PC-9 (cell line): ENCODE data around the gene FGF14. TPM values are rescaled to one million over a fixed set of nuclear protein-coding genes. Genes with fewer than 3 reads are reported as not detected.

Experiments
- BruUV-seq: library from RNA; stranded (reverse); fragments of 400-500 nt; replicated peaks from 2 replicates; lab custom pipeline; 2021; lab: Mats Ljungman, UMichigan
- CTCF ChIA-PET: fragments of 300-600 bp; sonication (Branson Sonifier 250); formaldehyde crosslinking; loops from one replicate; lab custom pipeline; 2022; ENCODE audit warnings: antibody characterized with exemption; lab: Charles Lee
- POLR2A ChIA-PET: fragments of 300-600 bp; sonication (Branson Sonifier 250); formaldehyde crosslinking; loops from one replicate; lab custom pipeline; 2022; ENCODE audit warnings: antibody characterized with exemption; ENCODE audit not compliant: unreplicated experiment; lab: Charles Lee
- DNase-seq, 2 experiments: peaks; one replicate each; pipeline versions ENCODE4 v3.0.0 to v3.0.0-alpha.2; 2015 to 2022; ENCODE audit warnings: mixed read lengths in 1 of 2
- H2AFZ ChIP-seq: fragments of 200-600 bp; sonication (generic); 2 replicates; pipeline ENCODE4 v1.8.1; 2017; ENCODE audit warnings: antibody characterized with exemption
- H3F3A ChIP-seq: fragments of 200-600 bp; sonication (generic); 2 replicates; pipeline ENCODE4 v1.8.1; 2017; ENCODE audit warnings: antibody characterized with exemption, mild to moderate bottlenecking, low read depth; ENCODE audit not compliant: insufficient read depth
- H3K27ac ChIP-seq: fragments of 200-600 bp; sonication (generic); 2 replicates; pipeline ENCODE4 v1.6.1; 2016; ENCODE audit warnings: mixed run types
- H3K27me3 ChIP-seq: fragments of 200-600 bp; sonication (generic); 2 replicates; pipeline ENCODE4 v1.6.1; 2016; ENCODE audit warnings: low read depth, mixed run types; ENCODE audit not compliant: insufficient read depth
- H3K36me3 ChIP-seq: fragments of 200-600 bp; sonication (generic); 2 replicates; pipeline ENCODE4 v1.6.1; 2016; ENCODE audit warnings: low read depth, mixed run types
- H3K4me1 ChIP-seq: fragments of 200-600 bp; sonication (generic); replicated peaks from 2 replicates; pipeline ENCODE4 v1.6.1; 2016; ENCODE audit warnings: mixed run types; ENCODE audit not compliant: insufficient read depth
- H3K4me2 ChIP-seq: fragments of 200-600 bp; sonication (generic); 2 replicates; pipeline ENCODE4 v1.6.1; 2017; ENCODE audit warnings: mixed run types
- H3K4me3 ChIP-seq: fragments of 200-600 bp; sonication (generic); 2 replicates; pipeline ENCODE4 v1.6.1; 2016; ENCODE audit warnings: mixed run types
- H3K79me2 ChIP-seq: fragments of 200-600 bp; sonication (generic); 2 replicates; pipeline ENCODE4 v1.6.1; 2017; ENCODE audit warnings: low read depth, mixed run types
- H3K9me2 ChIP-seq: fragments of 200-600 bp; sonication (generic); 2 replicates; pipeline ENCODE4 v1.8.1; 2017; ENCODE audit warnings: mild to moderate bottlenecking; ENCODE audit not compliant: insufficient read depth
- H3K9me3 ChIP-seq: fragments of 200-600 bp; sonication (generic); 2 replicates; pipeline ENCODE4 v1.8.1; 2016; ENCODE audit warnings: low read depth; ENCODE audit not compliant: insufficient read depth
- H4K20me1 ChIP-seq: fragments of 200-600 bp; sonication (generic); 2 replicates; pipeline ENCODE4 v1.8.1; 2017; ENCODE audit not compliant: insufficient read depth
- EZH2 ChIP-seq: fragments of 200-600 bp; sonication (generic); IDR thresholded peaks from 2 replicates; pipeline ENCODE4 v1.8.0; 2017; ENCODE audit warnings: antibody characterized with exemption, low read depth
- intact Hi-C: fragments of 100-400 bp; cut with micrococcal nuclease; formaldehyde crosslinking; loops from one replicate; pipeline ENCODE4 v1.10.0; 2022; ENCODE audit not compliant: unreplicated experiment
- total RNA-seq: library from RNA; stranded (reverse); gene quantifications from 2 replicates; pipeline ENCODE4 v1.2.3, GENCODE V29; 2021
- TF ChIP-seq, protein P1 (sequence below): fragments of 200-600 bp; sonication (generic); conservative IDR thresholded peaks from 2 replicates; pipeline ENCODE4 v1.6.1; 2017; ENCODE audit warnings: mixed run types, antibody characterized with exemption, mild to moderate bottlenecking, moderate library complexity

The FGF14 gene
- total RNA-seq, 1 experiment from 2014 or later: not detected

DNA sequence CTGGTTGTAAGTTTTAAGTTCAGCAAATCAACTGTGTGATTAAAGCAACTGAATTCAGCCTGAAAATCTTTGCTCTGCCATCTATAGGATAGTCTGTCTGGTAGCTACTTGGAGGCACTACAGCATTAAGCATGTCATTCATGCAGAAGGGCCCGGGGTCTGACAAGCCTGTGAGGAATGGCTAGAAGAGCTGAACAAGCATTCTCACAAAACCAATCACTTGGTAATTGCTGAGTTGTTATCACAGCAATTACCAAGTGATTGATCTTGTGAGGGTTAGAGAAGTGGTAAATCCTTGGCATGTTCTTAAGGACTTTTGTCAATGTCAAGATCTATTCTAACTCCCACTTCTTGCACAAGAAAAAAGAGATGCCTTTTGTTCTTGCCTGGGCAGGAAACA lies 356.1 kb downstream of the FGF14 start:
- Histone ChIP-seq H2AFZ (no peak overlapping the region), H3K4me1 (no peaks in the 10 kb centered on the region), H3K4me2 (no peak overlapping the region), H3F3A (no peaks in the 10 kb centered on the region), H3K27me3 (no peaks in the 10 kb centered on the region), H3K79me2 (no peaks in the 10 kb centered on the region), H3K27ac (no peak overlapping the region), H3K9me2 (no peaks in the 10 kb centered on the region), H3K36me3 (no peaks in the 10 kb centered on the region), H3K9me3 (no peaks in the 10 kb centered on the region), H4K20me1 (no peaks in the 10 kb centered on the region), H3K4me3 (no peak overlapping the region)
- TF ChIP-seq, protein P1, sequence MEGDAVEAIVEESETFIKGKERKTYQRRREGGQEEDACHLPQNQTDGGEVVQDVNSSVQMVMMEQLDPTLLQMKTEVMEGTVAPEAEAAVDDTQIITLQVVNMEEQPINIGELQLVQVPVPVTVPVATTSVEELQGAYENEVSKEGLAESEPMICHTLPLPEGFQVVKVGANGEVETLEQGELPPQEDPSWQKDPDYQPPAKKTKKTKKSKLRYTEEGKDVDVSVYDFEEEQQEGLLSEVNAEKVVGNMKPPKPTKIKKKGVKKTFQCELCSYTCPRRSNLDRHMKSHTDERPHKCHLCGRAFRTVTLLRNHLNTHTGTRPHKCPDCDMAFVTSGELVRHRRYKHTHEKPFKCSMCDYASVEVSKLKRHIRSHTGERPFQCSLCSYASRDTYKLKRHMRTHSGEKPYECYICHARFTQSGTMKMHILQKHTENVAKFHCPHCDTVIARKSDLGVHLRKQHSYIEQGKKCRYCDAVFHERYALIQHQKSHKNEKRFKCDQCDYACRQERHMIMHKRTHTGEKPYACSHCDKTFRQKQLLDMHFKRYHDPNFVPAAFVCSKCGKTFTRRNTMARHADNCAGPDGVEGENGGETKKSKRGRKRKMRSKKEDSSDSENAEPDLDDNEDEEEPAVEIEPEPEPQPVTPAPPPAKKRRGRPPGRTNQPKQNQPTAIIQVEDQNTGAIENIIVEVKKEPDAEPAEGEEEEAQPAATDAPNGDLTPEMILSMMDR: no peak
- no peak for TF ChIP-seq EZH2
- ChIA-PET POLR2A (no interaction called here), CTCF (no interaction called here)
- intact Hi-C loops: no loop called here
- BruUV-seq: no TSS peak
- no peak for DNase-seq

GRCh38 chr13:102042746-102043145 lies 359.1 kb downstream of the FGF14 start:
- H2AFZ ChIP-seq: no peak overlapping the region
- DNase-seq: no peak
- no peaks in the 10 kb centered on the region for H3K9me2 ChIP-seq
- no peaks in the 10 kb centered on the region for H3K4me1 ChIP-seq
- H3K4me3 ChIP-seq: no peak overlapping the region
- intact Hi-C loops: no loop called here
- no peaks in the 10 kb centered on the region for H3K27me3 ChIP-seq
- H4K20me1 ChIP-seq: no peaks in the 10 kb centered on the region
- H3F3A ChIP-seq: no peaks in the 10 kb centered on the region
- no peak overlapping the region for H3K4me2 ChIP-seq
- H3K9me3 ChIP-seq: no peaks in the 10 kb centered on the region
- H3K27ac ChIP-seq: no peak overlapping the region
- CTCF ChIA-PET: no interaction called here
- H3K79me2 ChIP-seq: no peaks in the 10 kb centered on the region
- POLR2A ChIA-PET: no interaction called here
- no TSS peak for BruUV-seq
- no peaks in the 10 kb centered on the region for H3K36me3 ChIP-seq
- no peak for TF ChIP-seq EZH2
- TF ChIP-seq, protein P1: no peak

GRCh38 chr13:102041544-102041943 lies 360.3 kb downstream of the FGF14 start:
- no peak for DNase-seq
- H3K4me3 ChIP-seq: no peak overlapping the region
- H3K9me3 ChIP-seq: no peaks in the 10 kb centered on the region
- H4K20me1 ChIP-seq: no peaks in the 10 kb centered on the region
- no peak overlapping the region for H2AFZ ChIP-seq
- no peaks in the 10 kb centered on the region for H3K9me2 ChIP-seq
- H3K79me2 ChIP-seq: no peaks in the 10 kb centered on the region
- no peaks in the 10 kb centered on the region for H3K4me1 ChIP-seq
- no peaks in the 10 kb centered on the region for H3F3A ChIP-seq
- no peak for TF ChIP-seq EZH2
- TF ChIP-seq, protein P1: no peak
- H3K27ac ChIP-seq: no peak overlapping the region
- H3K27me3 ChIP-seq: no peaks in the 10 kb centered on the region
- POLR2A ChIA-PET: no interaction called here
- no peak overlapping the region for H3K4me2 ChIP-seq
- H3K36me3 ChIP-seq: no peaks in the 10 kb centered on the region
- CTCF ChIA-PET: no interaction called here
- BruUV-seq: no TSS peak
- intact Hi-C loops: no loop called here
